CD4-positive, alpha-beta memory T cell (primary cell): ENCODE data around the gene GH2. TPM values are rescaled to one million over a fixed set of nuclear protein-coding genes. Genes with fewer than 3 reads are reported as not detected.

Source experiments
- CTCF ChIA-PET: fragments of 350-600 bp; sonication (Branson Sonifier 250); formaldehyde crosslinking; loops from one replicate; lab custom pipeline; 2021; ENCODE audit warnings: inconsistent platforms; ENCODE audit not compliant: partially characterized antibody; lab: Charles Lee
- POLR2A ChIA-PET: fragments of 350-600 bp; sonication (Branson Sonifier 250); formaldehyde crosslinking; loops from one replicate; lab custom pipeline; 2021; ENCODE audit not compliant: partially characterized antibody; lab: Charles Lee
- DNase-seq, 5 donors: peaks; one replicate each; pipeline versions ENCODE4 v3.0.0 to v3.0.0-alpha.2; 2020 to 2022; ENCODE audit warnings: mixed read lengths in 1 of 5
- H3K27ac ChIP-seq: one replicate; pipeline ENCODE4 v1.7.0; 2013; ENCODE audit warnings: low read depth, low read length
- H3K27me3 ChIP-seq: 2 replicates; pipeline ENCODE4 v1.7.0; 2013; ENCODE audit warnings: mild to moderate bottlenecking, low read length, moderate library complexity; ENCODE audit not compliant: insufficient read depth
- H3K36me3 ChIP-seq: 2 replicates; pipeline ENCODE4 v1.7.0; 2013; ENCODE audit warnings: mild to moderate bottlenecking, low read length, moderate library complexity; ENCODE audit not compliant: insufficient read depth
- H3K4me1 ChIP-seq: 2 replicates; pipeline ENCODE4 v1.7.0; 2013; ENCODE audit warnings: mild to moderate bottlenecking, low read length, moderate library complexity; ENCODE audit not compliant: insufficient read depth
- H3K4me3 ChIP-seq, 2 donors: one replicate each; pipeline ENCODE4 v1.7.0; 2013; ENCODE audit warnings: low read length in 2 of 2, mild to moderate bottlenecking in 1 of 2
- H3K9me3 ChIP-seq, 2 donors: one replicate each; pipeline ENCODE4 v1.7.0; 2013; ENCODE audit warnings: low read length in 2 of 2, control low read depth in 1 of 2; ENCODE audit not compliant: control insufficient read depth in 1 of 2
- H3K27ac Mint-ChIP-seq, 7 donors: one replicate each; pipeline ENCODE4 v1.8.0; 2020 to 2021; ENCODE audit warnings: mixed read lengths in 7 of 7, mild to moderate bottlenecking in 6 of 7, inconsistent platforms in 3 of 7, moderate library complexity in 3 of 7
- H3K27me3 Mint-ChIP-seq, 2 donors: one replicate each; pipeline ENCODE4 v1.8.0; 2020 to 2021; ENCODE audit warnings: mixed read lengths in 2 of 2
- H3K36me3 Mint-ChIP-seq, 2 donors: one replicate each; pipeline ENCODE4 v1.8.0; 2020 to 2021; ENCODE audit warnings: mixed read lengths in 2 of 2, inconsistent platforms in 1 of 2, mild to moderate bottlenecking in 1 of 2
- H3K4me1 Mint-ChIP-seq, 4 donors: one replicate each; pipeline ENCODE4 v1.8.0; 2020 to 2021; ENCODE audit warnings: mixed read lengths in 4 of 4, mild to moderate bottlenecking in 1 of 4
- H3K4me3 Mint-ChIP-seq, 8 donors: one replicate each; pipeline ENCODE4 v1.8.0; 2020 to 2021; ENCODE audit warnings: mixed read lengths in 8 of 8, mild to moderate bottlenecking in 7 of 8, moderate library complexity in 6 of 8, inconsistent platforms in 3 of 8
- H3K9me3 Mint-ChIP-seq, 8 donors: one replicate each; pipeline ENCODE4 v1.8.0; 2020 to 2021; ENCODE audit warnings: mixed read lengths in 8 of 8, mild to moderate bottlenecking in 5 of 8, inconsistent platforms in 3 of 8, moderate library complexity in 1 of 8
- intact Hi-C: fragments of 100-400 bp; cut with micrococcal nuclease; formaldehyde crosslinking; loops from one replicate; pipeline ENCODE4 v1.15.1; 2023
- polyA plus RNA-seq, 2 donors: library from polyadenylated mRNA; unstranded; fragments of 300-500 nt; fragmentation: Illumina TruSeq; gene quantifications; one replicate each; pipeline ENCODE4 v1.2.3, GENCODE V29; 2021
- total RNA-seq, 2 experiments: library from RNA; stranded (reverse); gene quantifications; one replicate each; pipeline ENCODE4 v1.2.3, GENCODE V29; 2021

GH2 gene
- total and polyA plus RNA-seq, 4 experiments from 2014 or later = not detected

DNA sequence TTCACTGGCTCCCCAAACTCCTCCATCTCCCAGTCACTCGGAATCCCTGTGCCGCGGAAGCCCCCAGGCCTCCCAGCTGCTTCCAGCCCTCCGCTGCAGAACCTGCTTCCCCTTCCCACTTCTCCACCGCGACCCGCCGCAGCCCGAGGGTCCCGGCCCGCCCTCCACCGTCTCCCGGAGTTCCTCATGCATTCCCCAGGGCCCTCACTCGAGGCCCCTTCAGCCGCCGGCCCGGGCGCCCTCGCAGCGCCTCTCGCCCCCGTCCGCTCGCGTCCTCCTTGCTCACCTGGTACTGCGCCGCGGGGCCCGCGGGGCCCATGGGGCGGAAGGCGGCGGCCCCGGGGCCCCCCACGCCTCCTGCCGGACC is 39.6 kb downstream of the GH2 start:
- Histone ChIP-seq H3K9me3 (no peaks in the 10 kb centered on the region), H3K27me3 (no peaks in the 10 kb centered on the region), H3K4me1 (peaks cover 51% of the 10 kb centered on the region), H3K36me3 (no peaks in the 10 kb centered on the region), H3K4me3 (peak overlapping the region; percentile 58 to 72), H3K27ac (peak overlapping the region; percentile 84)
- intact Hi-C loops = loop anchor here (2.0 to 10.0 kb wide), 3 partner anchors 143 to 663 kb away; partner anchors contain the start of genes CEP95, DDX5 and MAP3K3
- ChIA-PET CTCF (interaction anchor here (1.1 to 4.8 kb wide), 3 partner anchors 11 to 132 kb away, joined by 3 to 21 read pairs (median 7); no protein-coding TSS in a partner anchor), POLR2A (interaction anchor here (0.6 to 8.8 kb wide), 10 partner anchors 9 to 664 kb away, joined by 3 to 93 read pairs (median 6); partner anchors contain the start of genes CCDC47, CEP95, DDX42 and DDX5)
- H3K4me3 Mint-ChIP-seq = peak overlapping the region; percentile 85 to 97 (median 94)
- H3K4me1 Mint-ChIP-seq = peaks cover 17 to 56% (median 35%) of the 10 kb centered on the region in 4 donors
- H3K27me3 Mint-ChIP-seq = no peaks in the 10 kb centered on the region
- peak in 1 of 5 donors; percentile 62 for DNase-seq
- H3K9me3 Mint-ChIP-seq = no peaks in the 10 kb centered on the region
- H3K36me3 Mint-ChIP-seq = peaks cover 0 to 17% of the 10 kb centered on the region in 2 donors
- H3K27ac Mint-ChIP-seq = peak overlapping the region; percentile 85 to 96 (median 93)

DNA sequence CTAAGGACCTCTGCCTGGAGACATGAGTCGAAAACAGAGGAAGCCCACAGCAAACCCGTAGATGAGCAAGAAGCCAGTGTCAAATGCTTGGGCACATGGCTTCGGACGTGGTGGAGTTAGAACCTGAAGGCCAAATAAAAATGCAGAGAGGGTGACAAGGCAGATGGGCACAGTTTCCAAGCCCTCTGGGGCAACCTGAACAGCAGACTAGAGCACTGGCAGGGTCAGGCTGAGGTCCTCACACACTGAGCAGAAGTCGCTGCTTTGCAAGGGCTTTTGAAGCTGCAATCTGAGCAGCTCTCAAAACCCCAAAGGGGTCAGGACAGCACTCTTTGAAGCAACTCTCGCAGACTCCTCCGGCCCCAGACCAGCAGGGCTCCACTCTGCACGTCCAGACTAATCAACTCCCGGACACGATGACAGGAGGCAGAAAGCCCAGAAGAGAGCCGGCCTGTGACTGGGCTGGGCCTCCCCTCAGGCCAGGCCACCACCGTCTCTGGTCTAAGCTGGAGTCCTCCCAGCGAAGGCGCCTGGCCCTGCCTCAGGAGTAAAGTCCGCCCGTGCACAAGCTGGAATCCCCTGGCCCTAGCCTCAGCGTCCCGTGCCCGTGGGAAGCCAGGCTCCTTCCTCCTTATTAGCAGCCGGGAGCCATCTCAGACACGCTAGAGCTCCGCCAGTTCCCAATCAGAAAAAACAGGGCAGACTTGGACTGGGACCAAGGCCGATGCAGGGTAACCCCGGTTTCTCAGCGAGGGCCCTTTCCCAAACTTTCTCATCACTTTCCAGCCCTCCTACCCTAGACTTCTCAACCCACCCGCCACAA is 40.2 kb downstream of the GH2 start:
- H3K4me1 Mint-ChIP-seq = peaks cover 18 to 56% (median 35%) of the 10 kb centered on the region in 4 donors
- peaks cover 53% of the 10 kb centered on the region for H3K4me1 ChIP-seq
- H3K27me3 ChIP-seq = no peaks in the 10 kb centered on the region
- peak overlapping the region; percentile 84 for H3K27ac ChIP-seq
- peaks cover 2 to 23% of the 10 kb centered on the region in 2 donors for H3K36me3 Mint-ChIP-seq
- H3K4me3 ChIP-seq = peak overlapping the region; percentile 58 to 72
- peak overlapping the region; percentile 87 to 96 (median 95) for H3K27ac Mint-ChIP-seq
- DNase-seq = no peak
- H3K27me3 Mint-ChIP-seq = no peaks in the 10 kb centered on the region
- POLR2A ChIA-PET = interaction anchor here (0.6 to 8.8 kb wide), 11 partner anchors 8 to 664 kb away, joined by 3 to 93 read pairs (median 6); partner anchors contain the start of genes CCDC47, CEP95, DDX42 and DDX5
- CTCF ChIA-PET = interaction anchor here (1.1 to 4.8 kb wide), 4 partner anchors 11 to 131 kb away, joined by 3 to 21 read pairs (median 6); partner anchors contain the start of genes CCDC47 and DDX42
- H3K36me3 ChIP-seq = peaks cover 5% of the 10 kb centered on the region
- H3K9me3 ChIP-seq = no peaks in the 10 kb centered on the region
- intact Hi-C loops = loop anchor here (2.0 to 10.0 kb wide), 3 partner anchors 143 to 663 kb away; partner anchors contain the start of genes CEP95, DDX5 and MAP3K3
- peak overlapping the region; percentile 85 to 97 (median 94) for H3K4me3 Mint-ChIP-seq
- no peaks in the 10 kb centered on the region for H3K9me3 Mint-ChIP-seq

DNA sequence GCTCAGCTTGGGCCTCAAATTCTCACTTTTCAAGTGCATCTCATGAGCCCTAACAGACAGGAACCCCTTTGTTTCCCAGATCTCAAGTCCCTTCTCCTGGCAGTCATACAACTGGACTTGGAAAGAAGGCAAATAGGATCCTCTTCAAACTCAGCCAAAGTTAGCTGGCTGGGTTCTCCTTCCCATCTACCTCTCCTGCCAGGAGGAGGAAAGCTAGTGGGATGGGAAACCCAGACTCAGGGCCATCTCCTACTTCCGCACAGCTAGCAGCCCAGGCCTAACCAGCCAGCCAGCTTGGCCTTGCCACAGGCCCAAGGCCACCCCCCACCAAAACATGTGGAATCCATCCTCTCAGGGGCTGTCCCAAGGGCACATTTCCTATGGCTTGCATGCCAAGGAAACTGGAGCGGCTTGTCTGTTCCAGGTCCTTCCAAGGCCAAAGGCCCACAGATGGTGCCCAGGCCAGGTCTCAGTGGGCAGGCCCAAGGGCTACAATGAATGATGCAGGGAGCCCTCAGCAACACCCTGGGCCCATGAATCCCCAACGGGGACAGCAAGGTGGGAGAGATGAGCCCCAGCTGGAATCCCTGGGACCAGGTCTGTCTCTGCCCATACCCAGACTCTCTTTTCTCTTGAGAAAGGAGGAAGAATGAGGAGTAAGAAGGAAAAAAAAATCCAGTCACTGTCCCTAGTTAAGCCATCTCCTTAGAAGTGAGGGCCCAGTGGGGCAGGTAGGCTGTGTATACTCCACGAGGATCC is 41.0 kb downstream of the GH2 start:
- Mint-ChIP-seq H3K27ac (peak overlapping the region; percentile 87 to 96 (median 95)), H3K4me3 (peak overlapping the region; percentile 85 to 97 (median 94)), H3K36me3 (peaks cover 4 to 27% of the 10 kb centered on the region in 2 donors), H3K9me3 (no peaks in the 10 kb centered on the region), H3K4me1 (peaks cover 18 to 56% (median 36%) of the 10 kb centered on the region in 4 donors), H3K27me3 (no peaks in the 10 kb centered on the region)
- H3K9me3 ChIP-seq = no peaks in the 10 kb centered on the region
- POLR2A ChIA-PET = interaction anchor here (0.9 to 8.8 kb wide), 9 partner anchors 8 to 665 kb away, joined by 3 to 93 read pairs (median 10); partner anchors contain the start of genes CCDC47, CEP95, DDX42 and DDX5
- H3K36me3 ChIP-seq = peaks cover 12% of the 10 kb centered on the region
- no peak for DNase-seq
- peaks cover 53% of the 10 kb centered on the region for H3K4me1 ChIP-seq
- peak overlapping the region; percentile 84 for H3K27ac ChIP-seq
- intact Hi-C loops = loop anchor here (10.0 kb wide), 1 partner anchor 664 kb away; the partner anchor contains the start of genes CEP95 and DDX5
- CTCF ChIA-PET = interaction anchor here (1.1 to 4.8 kb wide), 7 partner anchors 8 to 434 kb away, joined by 3 to 21 read pairs (median 6); partner anchors contain the start of genes CCDC47 and DDX42
- H3K4me3 ChIP-seq = peak overlapping the region; percentile 58 to 72
- no peaks in the 10 kb centered on the region for H3K27me3 ChIP-seq

- CTCF ChIA-PET = interaction anchor here (1.1 to 4.8 kb wide), 5 partner anchors 8 to 83 kb away, joined by 3 to 21 read pairs (median 5); no protein-coding TSS in a partner anchor
- no peaks in the 10 kb centered on the region for H3K9me3 Mint-ChIP-seq
- H3K4me1 Mint-ChIP-seq = peaks cover 25 to 61% (median 43%) of the 10 kb centered on the region in 4 donors
- H3K4me3 Mint-ChIP-seq = peak overlapping the region; percentile 69 to 94 (median 74)
- Histone ChIP-seq H3K4me3 (peak overlapping the region in 1 of 2 donors; percentile 13), H3K27ac (peak overlapping the region; percentile 24), H3K9me3 (no peaks in the 10 kb centered on the region), H3K4me1 (peaks cover 64% of the 10 kb centered on the region), H3K36me3 (peaks cover 30% of the 10 kb centered on the region), H3K27me3 (no peaks in the 10 kb centered on the region)
- POLR2A ChIA-PET = interaction anchor here (0.8 to 8.8 kb wide), 9 partner anchors 10 to 307 kb away, joined by 3 to 93 read pairs (median 5); partner anchors contain the start of genes CCDC47, DDX42, FTSJ3 and PSMC5
- H3K36me3 Mint-ChIP-seq = peaks cover 11 to 45% of the 10 kb centered on the region in 2 donors
- intact Hi-C loops = no loop called here
- H3K27me3 Mint-ChIP-seq = no peaks in the 10 kb centered on the region
- peak overlapping the region; percentile 73 to 87 (median 85) for H3K27ac Mint-ChIP-seq
- no peak for DNase-seq
Measured at GRCh38 chr17:63838631-63839171, 43.0 kb downstream of the GH2 start.

DNA sequence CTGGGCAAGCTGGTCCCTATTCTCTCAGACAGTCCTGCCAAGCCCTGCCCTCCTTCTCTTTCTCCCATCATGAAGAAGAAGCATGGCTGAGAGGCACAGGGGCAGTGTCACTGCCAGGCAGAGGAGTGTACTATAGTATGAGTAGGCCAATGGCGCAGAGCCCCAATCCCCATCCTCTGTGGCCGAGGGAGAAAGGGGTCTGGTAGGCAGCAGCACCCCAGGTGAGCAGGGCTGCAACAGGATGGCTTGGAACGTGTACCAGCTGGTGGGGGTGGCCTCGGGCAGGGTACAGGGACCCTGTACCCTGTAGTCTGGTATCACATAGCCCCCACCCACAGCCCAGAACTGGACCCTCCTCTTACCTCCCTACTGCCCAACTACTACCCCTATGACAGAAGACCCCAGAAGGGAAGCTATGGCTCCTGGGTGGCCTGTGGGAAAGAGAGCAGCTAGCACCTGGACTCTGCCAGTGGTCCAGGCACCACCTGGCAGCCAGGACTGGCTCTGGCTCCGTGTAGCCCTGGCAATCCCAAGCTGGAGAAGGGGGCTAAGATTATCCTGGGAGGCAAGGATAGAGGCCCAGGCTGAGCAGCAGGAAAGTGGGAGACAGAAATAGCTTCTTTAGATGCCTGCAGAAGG is 43.7 kb downstream of the GH2 start:
- H3K27ac ChIP-seq = peak overlapping the region; percentile 24

More for the DNA sequence above, 43.7 kb downstream of the GH2 start:
- intact Hi-C loops = no loop called here
- no peaks in the 10 kb centered on the region for H3K27me3 Mint-ChIP-seq
- H3K4me3 Mint-ChIP-seq = peak overlapping the region in 3 of 8 donors; percentile 43 to 94 (median 61)
- Histone ChIP-seq H3K4me3 (no peak overlapping the region), H3K4me1 (peaks cover 60% of the 10 kb centered on the region), H3K9me3 (no peaks in the 10 kb centered on the region), H3K36me3 (peaks cover 36% of the 10 kb centered on the region), H3K27me3 (no peaks in the 10 kb centered on the region)
- H3K4me1 Mint-ChIP-seq = peaks cover 25 to 59% (median 40%) of the 10 kb centered on the region in 4 donors
- H3K36me3 Mint-ChIP-seq = peaks cover 13 to 48% of the 10 kb centered on the region in 2 donors
- POLR2A ChIA-PET = interaction anchor here (0.8 to 8.8 kb wide), 9 partner anchors 9 to 307 kb away, joined by 3 to 93 read pairs (median 4); partner anchors contain the start of genes CCDC47, DDX42, FTSJ3 and PSMC5
- no peaks in the 10 kb centered on the region for H3K9me3 Mint-ChIP-seq
- peak overlapping the region in 4 of 7 donors; percentile 29 to 67 (median 42) for H3K27ac Mint-ChIP-seq
- no peak for DNase-seq
- CTCF ChIA-PET = interaction anchor here (1.1 to 4.8 kb wide), 5 partner anchors 7 to 83 kb away, joined by 3 to 21 read pairs (median 5); no protein-coding TSS in a partner anchor
